H9 (cell line): Measurements from ENCODE around the gene LYSMD4. TPM values are rescaled to one million over a fixed set of nuclear protein-coding genes. Genes with fewer than 3 reads are reported as not detected.

Experiments
- DNase-seq: peaks from one replicate; pipeline ENCODE4 v3.0.0-alpha.2; 2017
- H2AFZ ChIP-seq: one replicate; pipeline ENCODE4 v1.6.1; 2013; ENCODE audit warnings: mild to moderate bottlenecking, low read length, control low read depth, moderate library complexity
- H2AK5ac ChIP-seq: 2 replicates; pipeline ENCODE4 v1.6.1; 2013; ENCODE audit warnings: low read length, control low read depth, mixed read lengths; ENCODE audit not compliant: insufficient read length
- H2BK120ac ChIP-seq: one replicate; pipeline ENCODE4 v1.6.1; 2013; ENCODE audit warnings: low read depth, mild to moderate bottlenecking, low read length, control low read depth, inconsistent platforms; ENCODE audit not compliant: poor library complexity, severe bottlenecking
- H2BK12ac ChIP-seq: 2 replicates; pipeline ENCODE4 v1.6.1; 2013; ENCODE audit warnings: low read length, control low read depth, mixed read lengths, low read depth; ENCODE audit not compliant: insufficient read length
- H2BK15ac ChIP-seq: 2 replicates; pipeline ENCODE4 v1.6.1; 2013; ENCODE audit warnings: low read depth, low read length, control low read depth
- H2BK20ac ChIP-seq: one replicate; pipeline ENCODE4 v1.6.1; 2013; ENCODE audit warnings: low read depth, mild to moderate bottlenecking, low read length, control low read depth, inconsistent platforms; ENCODE audit not compliant: poor library complexity, severe bottlenecking
- H2BK5ac ChIP-seq: 2 replicates; pipeline ENCODE4 v1.6.1; 2013; ENCODE audit warnings: low read length, control low read depth, mixed read lengths; ENCODE audit not compliant: insufficient read length
- H3K14ac ChIP-seq: 2 replicates; pipeline ENCODE4 v1.6.1; 2013; ENCODE audit warnings: low read length, control low read depth; ENCODE audit not compliant: insufficient read depth
- H3K18ac ChIP-seq: 2 replicates; pipeline ENCODE4 v1.6.1; 2013; ENCODE audit warnings: low read depth, mild to moderate bottlenecking, mixed read lengths, low read length, control low read depth; ENCODE audit not compliant: insufficient read length
- H3K23ac ChIP-seq: 2 replicates; pipeline ENCODE4 v1.6.1; 2013; ENCODE audit warnings: low read length, control low read depth, mixed read lengths, low read depth; ENCODE audit not compliant: insufficient read length
- H3K23me2 ChIP-seq: 2 replicates; pipeline ENCODE4 v1.6.1; 2013; ENCODE audit warnings: low read depth, mild to moderate bottlenecking, mixed read lengths, low read length, control low read depth; ENCODE audit not compliant: insufficient read length, poor library complexity, severe bottlenecking
- H3K27ac ChIP-seq: 2 replicates; pipeline ENCODE4 v1.5.1; 2013; ENCODE audit warnings: low read length, control low read depth, mixed read lengths, low read depth; ENCODE audit not compliant: insufficient read length
- H3K27me3 ChIP-seq: 2 replicates; pipeline ENCODE4 v1.6.1; 2013; ENCODE audit warnings: low read length, control low read depth, inconsistent platforms; ENCODE audit not compliant: insufficient read depth
- H3K4ac ChIP-seq: 2 replicates; pipeline ENCODE4 v1.6.1; 2013; ENCODE audit warnings: low read depth, mild to moderate bottlenecking, control low read depth, inconsistent platforms, low read length, moderate library complexity
- H3K4me1 ChIP-seq: 2 replicates; pipeline ENCODE4 v1.6.1; 2013; ENCODE audit warnings: low read length, control low read depth, inconsistent platforms; ENCODE audit not compliant: insufficient read depth
- H3K4me2 ChIP-seq: 2 replicates; pipeline ENCODE4 v1.6.1; 2013; ENCODE audit warnings: low read length, control low read depth, mixed read lengths; ENCODE audit not compliant: insufficient read length, insufficient read depth
- H3K56ac ChIP-seq: 2 replicates; pipeline ENCODE4 v1.6.1; 2013; ENCODE audit warnings: low read depth, mild to moderate bottlenecking, mixed read lengths, low read length, control low read depth; ENCODE audit not compliant: insufficient read length
- H3K79me1 ChIP-seq: 2 replicates; pipeline ENCODE4 v1.6.1; 2013; ENCODE audit warnings: low read depth, mild to moderate bottlenecking, moderate library complexity, low read length, control low read depth, inconsistent platforms; ENCODE audit not compliant: insufficient read depth, poor library complexity, severe bottlenecking
- H3K79me2 ChIP-seq: 2 replicates; pipeline ENCODE4 v1.6.1; 2013; ENCODE audit warnings: low read length, control low read depth, inconsistent platforms; ENCODE audit not compliant: insufficient read depth
- H3K9ac ChIP-seq: 2 replicates; pipeline ENCODE4 v1.6.1; 2013; ENCODE audit warnings: low read length, control low read depth, mixed read lengths; ENCODE audit not compliant: insufficient read length; ENCODE audit errors: extremely low read depth
- H3K9me3 ChIP-seq: one replicate; pipeline ENCODE4 v1.6.1; 2013; ENCODE audit warnings: low read depth, low read length, inconsistent platforms; ENCODE audit not compliant: control insufficient read depth
- H3T11ph ChIP-seq: one replicate; pipeline ENCODE4 v1.6.1; 2013; ENCODE audit warnings: mild to moderate bottlenecking, low read length, control low read depth, inconsistent platforms
- H4K20me1 ChIP-seq: one replicate; pipeline ENCODE4 v1.6.1; 2013; ENCODE audit not compliant: control insufficient read depth, insufficient read length, insufficient read depth
- H4K5ac ChIP-seq: 2 replicates; pipeline ENCODE4 v1.6.1; 2013; ENCODE audit warnings: low read depth, mild to moderate bottlenecking, mixed read lengths, low read length, control low read depth; ENCODE audit not compliant: insufficient read length
- H4K8ac ChIP-seq: replicated peaks from 2 replicates; pipeline ENCODE4 v1.6.1; 2013; ENCODE audit warnings: low read length, control low read depth, mixed read lengths, low read depth; ENCODE audit not compliant: insufficient read length
- H4K91ac ChIP-seq: 2 replicates; pipeline ENCODE4 v1.6.1; 2013; ENCODE audit warnings: low read depth, mild to moderate bottlenecking, moderate library complexity, mixed read lengths, low read length, control low read depth; ENCODE audit not compliant: insufficient read length
- H3K27ac Mint-ChIP-seq, 3 experiments: 2 replicates in 2 of 3; 3 replicates in 1 of 3; pipeline ENCODE4 v1.8.0; 2020 to 2021; ENCODE audit warnings: mixed read lengths in 3 of 3, mild to moderate bottlenecking in 1 of 3, moderate library complexity in 1 of 3
- H3K27me3 Mint-ChIP-seq: 2 replicates; pipeline ENCODE4 v1.8.0; 2021; ENCODE audit warnings: low read depth, mild to moderate bottlenecking, moderate library complexity, mixed read lengths
- H3K36me3 Mint-ChIP-seq, 3 experiments: 2 replicates in 2 of 3; 3 replicates in 1 of 3; pipeline ENCODE4 v1.8.0; 2020 to 2021; ENCODE audit warnings: low read depth in 3 of 3, mixed read lengths in 3 of 3; ENCODE audit not compliant: insufficient read depth in 1 of 3
- H3K4me1 Mint-ChIP-seq, 2 experiments: 2 replicates each; pipeline ENCODE4 v1.8.0; 2020; ENCODE audit warnings: mixed read lengths in 2 of 2
- H3K4me3 Mint-ChIP-seq, 2 experiments: 2 replicates in 1 of 2; 3 replicates in 1 of 2; pipeline ENCODE4 v1.8.0; 2020 to 2021; ENCODE audit warnings: mild to moderate bottlenecking in 2 of 2, mixed read lengths in 2 of 2, moderate library complexity in 1 of 2
- H3K9me3 Mint-ChIP-seq, 2 experiments: 2 replicates in 1 of 2; 3 replicates in 1 of 2; pipeline ENCODE4 v1.8.0; 2020; ENCODE audit warnings: mild to moderate bottlenecking in 2 of 2, mixed read lengths in 2 of 2, moderate library complexity in 1 of 2
- WGBS: extraction: QIAGEN DNeasy Blood & Tissue Kit; methylation state at CpG from one replicate; pipeline ENCODE4 v1.1.7; 2013; ENCODE audit warnings: missing lambda C conversion rate, low lambda C conversion rate, mixed read lengths; ENCODE audit not compliant: insufficient read length; ENCODE audit errors: extremely low coverage; 5-methylcytosine and 5-hydroxymethylcytosine counted together
- total RNA-seq: library from RNA; stranded (reverse); gene quantifications from 2 replicates; pipeline ENCODE4 v1.2.1, GENCODE V29; 2021
- TF ChIP-seq, protein P1 (sequence below): fragments of 200-600 bp; sonication (generic); conservative IDR thresholded peaks from 3 replicates; pipeline ENCODE4 v1.8.0; 2021; ENCODE audit warnings: antibody characterized with exemption, mild to moderate bottlenecking

Gene LYSMD4
- total RNA-seq, 1 experiment from 2014 or later, result 10.0 TPM

DNA sequence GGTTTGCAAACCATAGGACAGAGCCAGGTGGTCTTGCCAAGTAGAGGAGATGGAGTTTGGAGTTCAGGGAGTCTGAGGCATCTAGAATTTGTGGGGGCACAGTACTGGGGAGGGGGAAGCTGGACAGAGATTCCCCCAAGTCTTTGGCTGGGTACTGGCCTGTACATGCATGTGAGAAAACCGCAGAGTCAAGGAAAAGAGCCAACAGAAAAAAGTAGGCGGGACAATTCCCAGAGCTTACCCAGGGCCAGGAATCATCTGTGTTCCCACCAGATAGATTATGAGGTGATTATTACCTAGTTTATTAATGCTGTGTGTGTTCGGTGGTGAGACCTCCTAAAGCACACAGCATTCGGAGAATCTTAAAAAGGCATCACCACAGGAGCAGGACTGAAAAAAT is 11.3 kb downstream of the LYSMD4 start:
- Histone ChIP-seq H3K27ac (no peak overlapping the region), H4K8ac (no peak overlapping the region), H2BK20ac (no peak overlapping the region), H2BK5ac (no peak overlapping the region), H3K27me3 (no peaks in the 10 kb centered on the region), H3T11ph (no peak overlapping the region), H3K23me2 (no peaks in the 10 kb centered on the region), H2BK12ac (no peak overlapping the region), H2BK120ac (no peak overlapping the region), H3K4me2 (no peak overlapping the region), H4K5ac (no peak overlapping the region), H3K4me1 (no peaks in the 10 kb centered on the region), H3K79me1 (no peaks in the 10 kb centered on the region), H3K9ac (no peak overlapping the region), H3K14ac (no peak overlapping the region), H2AFZ (no peak overlapping the region), H4K91ac (no peak overlapping the region), H3K4ac (no peak overlapping the region), H3K18ac (no peak overlapping the region), H2AK5ac (no peak overlapping the region), H3K79me2 (no peaks in the 10 kb centered on the region), H3K23ac (no peak overlapping the region), H3K9me3 (peaks cover 7% of the 10 kb centered on the region), H4K20me1 (no peaks in the 10 kb centered on the region), H2BK15ac (no peak overlapping the region), H3K56ac (no peak overlapping the region)
- TF ChIP-seq, protein P1, sequence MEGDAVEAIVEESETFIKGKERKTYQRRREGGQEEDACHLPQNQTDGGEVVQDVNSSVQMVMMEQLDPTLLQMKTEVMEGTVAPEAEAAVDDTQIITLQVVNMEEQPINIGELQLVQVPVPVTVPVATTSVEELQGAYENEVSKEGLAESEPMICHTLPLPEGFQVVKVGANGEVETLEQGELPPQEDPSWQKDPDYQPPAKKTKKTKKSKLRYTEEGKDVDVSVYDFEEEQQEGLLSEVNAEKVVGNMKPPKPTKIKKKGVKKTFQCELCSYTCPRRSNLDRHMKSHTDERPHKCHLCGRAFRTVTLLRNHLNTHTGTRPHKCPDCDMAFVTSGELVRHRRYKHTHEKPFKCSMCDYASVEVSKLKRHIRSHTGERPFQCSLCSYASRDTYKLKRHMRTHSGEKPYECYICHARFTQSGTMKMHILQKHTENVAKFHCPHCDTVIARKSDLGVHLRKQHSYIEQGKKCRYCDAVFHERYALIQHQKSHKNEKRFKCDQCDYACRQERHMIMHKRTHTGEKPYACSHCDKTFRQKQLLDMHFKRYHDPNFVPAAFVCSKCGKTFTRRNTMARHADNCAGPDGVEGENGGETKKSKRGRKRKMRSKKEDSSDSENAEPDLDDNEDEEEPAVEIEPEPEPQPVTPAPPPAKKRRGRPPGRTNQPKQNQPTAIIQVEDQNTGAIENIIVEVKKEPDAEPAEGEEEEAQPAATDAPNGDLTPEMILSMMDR, result no peak
- no peak overlapping the region for H3K4me3 Mint-ChIP-seq
- no peak overlapping the region; a peak in 2 of 7 replicates for H3K27ac Mint-ChIP-seq
- peaks cover 5 to 6% of the 10 kb centered on the region in 2 experiments for H3K4me1 Mint-ChIP-seq
- peaks cover 1% of the 10 kb centered on the region for H3K27me3 Mint-ChIP-seq
- H3K36me3 Mint-ChIP-seq, result peaks cover 21 to 27% (median 25%) of the 10 kb centered on the region in 3 experiments
- no peak for DNase-seq
- H3K9me3 Mint-ChIP-seq, result peaks cover 8 to 11% of the 10 kb centered on the region in 2 experiments
- no CpG with 5 or more reads among the region's 4 CpGs for WGBS
